DOHH2 (cell line): ENCODE results near the gene NMUR1.

Experiments used
- H3F3A ChIP-seq: fragments of 200-600 bp; sonication (generic), shearing (Covaris generic); 2 replicates; pipeline ENCODE4 v1.6.0; 2016; ENCODE audit warnings: antibody characterized with exemption, mild to moderate bottlenecking; ENCODE audit not compliant: control insufficient read depth, insufficient read depth
- H3K27ac ChIP-seq: fragments of 200-600 bp; sonication (generic); 2 replicates; pipeline ENCODE4 v1.5.1; 2014; ENCODE audit warnings: low read depth, mild to moderate bottlenecking, low read length, moderate library complexity
- H3K27me3 ChIP-seq: fragments of 200-600 bp; sonication (generic); 2 replicates; pipeline ENCODE4 v1.6.1; 2014; ENCODE audit warnings: mild to moderate bottlenecking, low read length, mixed read lengths; ENCODE audit not compliant: control insufficient read depth
- H3K36me3 ChIP-seq: fragments of 200-600 bp; sonication (generic); 2 replicates; pipeline ENCODE4 v1.6.1; 2014; ENCODE audit warnings: mild to moderate bottlenecking, low read length, moderate library complexity, mixed read lengths; ENCODE audit not compliant: control insufficient read depth
- H3K4me1 ChIP-seq: fragments of 200-600 bp; sonication (generic); 2 replicates; pipeline ENCODE4 v1.6.1; 2014; ENCODE audit warnings: mild to moderate bottlenecking, low read length, mixed read lengths; ENCODE audit not compliant: control insufficient read depth
- H3K4me2 ChIP-seq: fragments of 200-600 bp; sonication (generic); 2 replicates; pipeline ENCODE4 v1.6.0; 2014; ENCODE audit warnings: mild to moderate bottlenecking, low read length, moderate library complexity
- H3K4me3 ChIP-seq: fragments of 200-600 bp; sonication (generic); 2 replicates; pipeline ENCODE4 v1.5.1; 2014; ENCODE audit warnings: mild to moderate bottlenecking, low read length, mixed read lengths
- H3K79me2 ChIP-seq: fragments of 200-600 bp; sonication (generic); 2 replicates; pipeline ENCODE4 v1.6.1; 2014; ENCODE audit warnings: mild to moderate bottlenecking, low read length, mixed read lengths; ENCODE audit not compliant: control insufficient read depth
- H3K9me2 ChIP-seq: fragments of 200-600 bp; sonication (generic); replicated peaks from 2 replicates; pipeline ENCODE4 v1.6.1; 2014; ENCODE audit warnings: mild to moderate bottlenecking, low read length, mixed read lengths; ENCODE audit not compliant: control insufficient read depth
- H3K9me3 ChIP-seq: fragments of 200-600 bp; sonication (generic); 2 replicates; pipeline ENCODE4 v1.6.1; 2014; ENCODE audit warnings: antibody characterized with exemption, low read length, mixed read lengths; ENCODE audit not compliant: control insufficient read depth, insufficient read depth
- H4K20me1 ChIP-seq: fragments of 200-600 bp; sonication (generic); 2 replicates; pipeline ENCODE4 v1.6.0; 2014; ENCODE audit warnings: low read depth, mild to moderate bottlenecking, antibody characterized with exemption, low read length, moderate library complexity; ENCODE audit not compliant: control insufficient read depth, insufficient read depth
- EZH2phosphoT487 ChIP-seq: fragments of 200-600 bp; sonication (generic); IDR thresholded peaks from 2 replicates; pipeline ENCODE4 v1.6.1; 2017; ENCODE audit warnings: borderline replicate concordance, mild to moderate bottlenecking, antibody characterized with exemption, low read length, moderate library complexity, mixed read lengths
- TF ChIP-seq, protein P1 (sequence below): fragments of 200-600 bp; sonication (generic); IDR thresholded peaks from one replicate; pipeline ENCODE4 v1.5.1; 2014; ENCODE audit warnings: antibody characterized with exemption, mild to moderate bottlenecking, low read depth, low read length; ENCODE audit not compliant: poor library complexity, severe bottlenecking

NMUR1 gene

DNA sequence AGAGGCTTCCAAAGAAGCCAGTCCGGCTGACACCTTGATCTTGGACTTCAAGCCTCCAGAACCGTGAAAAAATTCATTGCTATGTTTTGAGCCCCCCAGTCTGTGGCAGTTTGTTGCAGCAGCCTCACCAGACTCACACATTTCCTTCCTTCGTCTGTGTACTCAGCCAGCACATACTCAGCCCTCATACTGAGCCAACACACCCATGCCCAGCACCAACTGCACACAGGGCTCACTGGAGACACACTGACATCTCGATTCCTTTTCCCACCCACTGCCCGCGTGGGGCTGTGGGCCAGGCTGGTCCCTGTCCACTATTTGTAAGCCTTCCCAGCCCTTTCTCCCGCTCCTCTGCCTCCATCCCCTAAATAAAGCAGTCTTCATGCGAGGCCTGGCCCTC, 24.1 kb upstream of the NMUR1 start:
- Histone ChIP-seq H3K4me1 (no peaks in the 10 kb centered on the region), H3K79me2 (no peaks in the 10 kb centered on the region), H3K27me3 (no peaks in the 10 kb centered on the region), H3K4me3 (no peak overlapping the region), H3K9me3 (peaks cover 11% of the 10 kb centered on the region), H4K20me1 (no peaks in the 10 kb centered on the region), H3F3A (no peaks in the 10 kb centered on the region), H3K36me3 (no peaks in the 10 kb centered on the region), H3K4me2 (no peak overlapping the region), H3K27ac (no peak overlapping the region), H3K9me2 (no peaks in the 10 kb centered on the region)
- TF ChIP-seq, protein P1, sequence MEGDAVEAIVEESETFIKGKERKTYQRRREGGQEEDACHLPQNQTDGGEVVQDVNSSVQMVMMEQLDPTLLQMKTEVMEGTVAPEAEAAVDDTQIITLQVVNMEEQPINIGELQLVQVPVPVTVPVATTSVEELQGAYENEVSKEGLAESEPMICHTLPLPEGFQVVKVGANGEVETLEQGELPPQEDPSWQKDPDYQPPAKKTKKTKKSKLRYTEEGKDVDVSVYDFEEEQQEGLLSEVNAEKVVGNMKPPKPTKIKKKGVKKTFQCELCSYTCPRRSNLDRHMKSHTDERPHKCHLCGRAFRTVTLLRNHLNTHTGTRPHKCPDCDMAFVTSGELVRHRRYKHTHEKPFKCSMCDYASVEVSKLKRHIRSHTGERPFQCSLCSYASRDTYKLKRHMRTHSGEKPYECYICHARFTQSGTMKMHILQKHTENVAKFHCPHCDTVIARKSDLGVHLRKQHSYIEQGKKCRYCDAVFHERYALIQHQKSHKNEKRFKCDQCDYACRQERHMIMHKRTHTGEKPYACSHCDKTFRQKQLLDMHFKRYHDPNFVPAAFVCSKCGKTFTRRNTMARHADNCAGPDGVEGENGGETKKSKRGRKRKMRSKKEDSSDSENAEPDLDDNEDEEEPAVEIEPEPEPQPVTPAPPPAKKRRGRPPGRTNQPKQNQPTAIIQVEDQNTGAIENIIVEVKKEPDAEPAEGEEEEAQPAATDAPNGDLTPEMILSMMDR, result no peak
- TF ChIP-seq EZH2phosphoT487, result no peak

DNA sequence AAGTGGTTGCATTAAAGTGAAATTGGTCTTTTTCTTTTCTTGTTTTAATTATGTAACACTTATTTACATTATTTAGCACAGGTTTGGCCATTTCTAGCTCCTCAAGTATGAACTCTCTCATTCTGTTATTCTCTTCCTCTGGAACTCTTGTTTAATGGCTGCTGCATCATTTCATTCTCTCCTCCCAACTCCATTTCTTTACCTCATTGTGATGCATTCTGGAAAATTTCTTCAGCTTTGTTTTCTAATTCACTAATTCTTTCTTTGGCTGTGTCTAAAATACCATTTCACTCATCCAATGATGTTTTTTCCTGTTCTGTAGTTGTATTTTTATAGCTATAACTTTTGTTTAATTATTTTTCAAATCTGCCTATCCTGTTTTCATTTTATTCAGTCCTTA, 22.5 kb upstream of the NMUR1 start:
- Histone ChIP-seq H4K20me1 (no peaks in the 10 kb centered on the region), H3K4me3 (no peak overlapping the region), H3K4me2 (no peak overlapping the region), H3K9me2 (no peaks in the 10 kb centered on the region), H3K79me2 (no peaks in the 10 kb centered on the region), H3K27ac (no peak overlapping the region), H3K27me3 (no peaks in the 10 kb centered on the region), H3K36me3 (no peaks in the 10 kb centered on the region), H3K4me1 (no peaks in the 10 kb centered on the region), H3F3A (no peaks in the 10 kb centered on the region), H3K9me3 (peaks cover 11% of the 10 kb centered on the region)
- no peak for TF ChIP-seq EZH2phosphoT487
- TF ChIP-seq, protein P1, result no peak

DNA sequence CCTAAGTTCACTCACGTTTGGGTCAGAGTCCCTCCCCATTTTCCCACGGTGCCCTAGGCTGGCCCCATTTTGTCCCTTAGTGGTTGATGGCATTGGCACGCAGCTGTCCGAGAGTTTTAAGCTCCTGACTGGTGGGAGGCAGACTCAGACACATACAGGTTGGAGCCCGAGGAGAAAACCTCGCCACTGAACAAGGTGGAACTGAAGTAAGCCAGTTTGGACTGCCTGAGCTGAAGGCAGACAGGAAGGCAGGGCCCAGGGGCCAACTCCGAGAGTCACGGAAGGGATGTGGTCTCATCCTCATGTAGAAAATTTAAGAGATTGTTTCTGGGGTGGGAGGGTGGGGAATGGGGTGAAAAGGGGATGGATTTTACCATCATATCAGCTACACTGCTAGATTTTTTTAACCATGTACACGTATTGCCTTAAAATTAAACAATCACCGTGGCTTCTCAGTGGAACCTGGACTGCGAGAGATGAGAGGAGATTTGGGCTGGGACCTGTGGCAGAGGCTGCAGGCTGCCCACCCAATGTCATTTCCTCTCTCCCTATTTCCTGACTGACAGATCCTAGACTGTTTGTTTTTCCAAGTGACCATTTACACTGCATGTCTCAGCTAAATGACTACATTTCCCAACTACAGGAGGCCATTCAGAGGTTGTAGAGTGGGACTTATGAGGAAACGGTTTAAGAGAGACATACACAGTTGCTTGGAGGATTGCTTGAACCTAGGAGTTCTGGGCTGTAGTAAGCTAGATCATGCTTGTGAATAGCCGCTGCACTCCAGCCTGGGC, 19.4 kb upstream of the NMUR1 start:
- TF ChIP-seq EZH2phosphoT487, result no peak
- TF ChIP-seq, protein P1, result no peak
- no peak overlapping the region for H3K27ac ChIP-seq
- H3K9me3 ChIP-seq, result peaks cover 11% of the 10 kb centered on the region
- no peaks in the 10 kb centered on the region for H3K79me2 ChIP-seq
- H3K4me1 ChIP-seq, result peaks cover 16% of the 10 kb centered on the region
- H3K36me3 ChIP-seq, result no peaks in the 10 kb centered on the region
- no peak overlapping the region for H3K4me2 ChIP-seq
- H3K4me3 ChIP-seq, result no peak overlapping the region
- H4K20me1 ChIP-seq, result no peaks in the 10 kb centered on the region
- H3K9me2 ChIP-seq, result no peaks in the 10 kb centered on the region
- no peaks in the 10 kb centered on the region for H3F3A ChIP-seq
- H3K27me3 ChIP-seq, result no peaks in the 10 kb centered on the region
